ENCODE data around the gene AMPD2.

Gene AMPD2

GRCh38 chr1:109630898-109631512 is 11.4 kb downstream of the AMPD2 start:
- DNase-seq (ENCODE audit: low read depth) = no peak

GRCh38 chr1:109631513-109632505 is 12.2 kb downstream of the AMPD2 start:
- DNase-seq (ENCODE audit: low read depth) = no peak

- DNase-seq (ENCODE audit: low read depth) = no peak
Measured at GRCh38 chr1:109632671-109633346, 13.2 kb downstream of the AMPD2 start.

GRCh38 chr1:109634292-109634691 is 14.7 kb downstream of the AMPD2 start:
- DNase-seq (ENCODE audit: low read depth) = no peak

GRCh38 chr1:109634771-109635750 is 15.4 kb downstream of the AMPD2 start:
- DNase-seq (ENCODE audit: low read depth) = no peak

- no peak for DNase-seq (ENCODE audit: low read depth)
Measured at GRCh38 chr1:109635862-109636200, 16.2 kb downstream of the AMPD2 start.

- no peak for DNase-seq (ENCODE audit: low read depth)
Measured at GRCh38 chr1:109636201-109636952, 16.7 kb downstream of the AMPD2 start.

GRCh38 chr1:109637446-109637845 is 17.8 kb downstream of the AMPD2 start:
- DNase-seq (ENCODE audit: low read depth) = no peak

GRCh38 chr1:109639063-109639840 is 19.6 kb downstream of the AMPD2 start:
- no peak for DNase-seq (ENCODE audit: low read depth)

GRCh38 chr1:109639841-109640184 is 20.2 kb downstream of the AMPD2 start:
- no peak for DNase-seq (ENCODE audit: low read depth)

- DNase-seq (ENCODE audit: low read depth) = peak; percentile 85
Measured at GRCh38 chr1:109640285-109640865, 20.7 kb downstream of the AMPD2 start.

- DNase-seq (ENCODE audit: low read depth) = no peak
Measured at GRCh38 chr1:109641078-109641740, 21.6 kb downstream of the AMPD2 start.

- no peak for DNase-seq (ENCODE audit: low read depth)
Measured at GRCh38 chr1:109641861-109642260, 22.2 kb downstream of the AMPD2 start.

- DNase-seq (ENCODE audit: low read depth) = no peak
Measured at GRCh38 chr1:109642626-109643025, 23.0 kb downstream of the AMPD2 start.

- DNase-seq (ENCODE audit: low read depth) = peak; percentile 83
Measured at GRCh38 chr1:109643385-109644230, 24.0 kb downstream of the AMPD2 start.

GRCh38 chr1:109644670-109645069 is 25.0 kb downstream of the AMPD2 start:
- DNase-seq (ENCODE audit: low read depth) = no peak

- no peak for DNase-seq (ENCODE audit: low read depth)
Measured at GRCh38 chr1:109649491-109649914, 29.9 kb downstream of the AMPD2 start.

GRCh38 chr1:109650609-109651008 is 31.0 kb downstream of the AMPD2 start:
- DNase-seq (ENCODE audit: low read depth) = no peak
